Measurements from ENCODE around the gene ARHGEF9.
"Not testable (repeated sequence)": the region's sequence is repeated elsewhere in the genome, so short reads cannot be mapped to it uniquely, and the experiment has no call there.

ARHGEF9 gene

DNA sequence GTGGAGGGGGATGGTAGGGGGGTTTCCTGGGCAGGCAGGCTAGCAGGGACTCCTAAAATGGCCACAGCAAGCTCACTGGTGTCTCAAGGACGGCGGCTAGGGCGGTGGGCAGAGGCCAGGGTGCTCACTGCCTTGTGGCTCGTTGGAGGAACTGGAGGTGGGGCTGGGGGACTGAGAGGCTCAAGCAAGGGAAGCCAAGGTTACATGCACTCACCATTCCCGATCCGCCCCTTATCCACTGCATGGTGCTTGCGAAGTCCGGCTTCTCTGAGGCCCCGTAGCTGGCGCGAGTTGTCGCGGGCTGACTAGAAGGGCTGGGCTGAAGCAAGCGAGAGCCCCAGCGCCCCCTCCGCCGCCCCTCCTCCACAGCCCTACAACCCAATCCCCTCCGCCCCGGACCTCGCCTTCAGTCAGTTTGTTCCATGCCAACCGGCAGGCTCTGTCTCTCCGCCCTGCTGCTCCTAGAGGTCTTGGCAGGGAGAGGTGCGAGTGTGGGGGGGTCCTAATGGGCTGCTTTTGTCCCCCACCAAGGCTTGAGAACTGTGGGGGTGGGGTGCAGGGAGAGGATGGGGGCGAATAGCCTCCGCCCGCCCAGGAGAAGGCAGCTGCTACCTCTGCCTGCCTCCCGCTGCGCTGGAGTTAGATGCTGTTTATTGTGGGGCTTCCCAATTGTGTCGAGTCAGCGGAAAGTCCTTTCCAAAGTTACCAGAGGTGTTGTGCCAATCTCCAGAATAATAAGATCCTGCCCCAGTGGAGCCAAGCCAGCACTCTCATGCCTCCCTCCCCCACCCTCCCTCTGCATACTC is at the start of gene ARHGEF9:
TSS of gene ARHGEF9 (minus strand) at position 313 of the 806 bp plus-strand sequence. CDS start at position 244, 69 bp downstream.
- DNase-seq (ENCODE audit: low spot score): no peak

DNA sequence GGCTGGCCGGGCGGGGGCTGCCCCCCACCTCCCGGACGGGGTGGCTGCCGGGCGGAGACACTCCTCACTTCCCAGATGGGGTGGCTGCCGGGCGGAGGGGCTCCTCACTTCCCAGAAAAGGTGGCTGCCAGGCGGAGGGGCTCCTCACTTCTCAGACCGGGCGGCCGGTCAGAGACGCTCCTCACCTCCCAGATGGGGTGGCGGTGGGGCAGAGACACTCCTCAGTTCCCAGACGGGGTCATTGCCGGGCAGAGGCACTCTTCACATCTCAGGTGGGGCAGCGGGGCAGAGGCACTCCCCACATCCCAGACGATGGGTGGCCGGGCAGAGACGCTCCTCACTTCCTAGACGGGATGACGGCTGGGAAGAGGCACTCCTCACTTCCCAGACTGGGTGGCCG is 40.4 kb upstream of the ARHGEF9 start:
- DNase-seq (ENCODE audit: low spot score): not testable (repeated sequence)

DNA sequence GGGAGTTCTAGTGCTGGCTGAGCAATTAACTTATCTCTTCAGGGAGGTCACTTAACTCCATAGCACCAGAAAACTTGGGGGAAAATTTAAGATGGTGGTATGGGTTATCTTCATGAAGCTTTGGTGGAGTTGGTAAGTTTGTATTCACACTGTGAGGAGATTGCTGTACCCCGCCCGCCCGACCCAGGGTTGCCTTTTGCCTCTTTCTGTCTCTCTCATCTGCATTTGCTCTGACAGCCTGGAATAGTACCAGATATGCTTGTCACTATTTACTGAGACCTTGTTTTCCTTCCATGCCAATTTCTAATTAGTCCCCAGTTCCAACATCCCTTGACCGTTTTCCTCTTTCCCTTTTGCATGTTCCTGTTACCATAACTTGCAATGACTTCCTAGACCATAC is 33.1 kb upstream of the ARHGEF9 start:
- no peak for DNase-seq (ENCODE audit: low spot score)

DNA sequence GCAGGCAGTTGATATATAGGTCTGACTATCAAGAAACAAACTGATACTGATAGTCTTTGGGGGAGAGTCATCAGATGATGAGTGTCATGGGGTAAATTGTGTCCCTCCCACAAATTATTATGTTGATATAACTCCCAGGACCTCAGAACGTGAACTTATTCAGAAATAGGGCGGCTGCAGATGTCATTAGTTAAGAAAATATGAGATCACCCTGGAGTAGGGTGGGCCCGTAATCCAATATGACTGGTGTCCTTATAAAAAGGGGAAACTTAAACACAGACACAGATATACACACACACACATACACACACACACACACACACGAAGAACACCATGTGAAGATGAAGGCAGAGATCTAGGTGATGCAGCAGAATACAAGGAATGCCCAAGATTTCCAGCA is 32.7 kb upstream of the ARHGEF9 start:
- no peak for DNase-seq (ENCODE audit: low spot score)

DNA sequence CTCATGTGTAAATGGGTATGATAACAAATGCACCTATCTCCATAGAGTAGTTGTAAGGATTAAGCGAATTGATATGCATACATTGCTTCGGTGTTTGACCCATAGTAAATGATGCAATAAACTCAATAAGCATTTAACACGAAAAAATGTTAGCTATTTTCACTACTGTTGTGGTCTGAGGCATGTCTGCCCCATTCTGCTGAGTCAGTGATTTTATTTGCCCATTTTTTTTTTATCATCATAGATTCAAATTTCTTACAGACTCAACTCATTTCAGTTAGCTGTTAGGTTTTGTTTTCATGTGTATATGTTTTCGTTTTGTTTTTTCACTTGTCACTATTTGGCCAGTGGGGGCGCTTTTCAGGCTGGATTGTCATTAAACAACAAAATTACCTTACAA is 27.8 kb upstream of the ARHGEF9 start:
- DNase-seq (ENCODE audit: low spot score): no peak

DNA sequence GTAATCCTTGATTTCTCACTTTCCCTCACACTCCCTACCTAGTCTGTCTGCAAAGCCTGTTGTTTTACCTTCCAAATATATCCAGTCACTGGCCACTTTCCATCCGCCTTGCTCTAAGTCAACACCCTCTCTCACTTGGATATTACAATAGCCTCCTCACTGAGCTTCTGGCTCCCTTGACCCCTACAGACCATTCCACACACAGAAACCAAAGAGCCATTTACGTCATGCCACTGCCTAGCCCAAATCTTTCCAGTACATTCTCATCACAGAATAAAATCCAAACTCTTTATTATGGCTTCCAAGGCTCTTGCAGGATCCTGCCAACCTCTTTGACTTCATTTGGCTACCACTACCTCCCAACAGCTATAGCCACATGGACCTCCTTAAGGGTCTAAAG is 25.7 kb upstream of the ARHGEF9 start:
- DNase-seq (ENCODE audit: low spot score): no peak

DNA sequence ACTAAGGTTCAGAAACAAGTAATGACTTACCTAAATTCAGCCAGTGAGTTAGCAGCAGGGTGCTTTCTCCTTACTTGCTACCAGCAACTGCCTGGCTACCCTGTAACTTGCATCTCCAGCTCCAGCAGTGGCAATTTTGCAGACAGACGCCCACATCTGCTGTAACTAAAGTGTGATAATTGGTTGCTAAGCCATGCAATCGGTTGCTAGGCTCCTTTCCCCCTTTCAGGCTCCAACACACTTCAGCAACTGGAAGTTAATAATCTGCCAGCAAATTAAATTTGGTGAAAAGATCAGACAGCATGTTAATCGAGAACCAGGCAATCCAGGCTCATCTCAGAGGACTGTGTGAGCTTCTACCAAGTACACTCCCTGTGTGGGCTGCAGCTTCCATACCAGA is 24.2 kb upstream of the ARHGEF9 start:
- no peak for DNase-seq (ENCODE audit: low spot score)

DNA sequence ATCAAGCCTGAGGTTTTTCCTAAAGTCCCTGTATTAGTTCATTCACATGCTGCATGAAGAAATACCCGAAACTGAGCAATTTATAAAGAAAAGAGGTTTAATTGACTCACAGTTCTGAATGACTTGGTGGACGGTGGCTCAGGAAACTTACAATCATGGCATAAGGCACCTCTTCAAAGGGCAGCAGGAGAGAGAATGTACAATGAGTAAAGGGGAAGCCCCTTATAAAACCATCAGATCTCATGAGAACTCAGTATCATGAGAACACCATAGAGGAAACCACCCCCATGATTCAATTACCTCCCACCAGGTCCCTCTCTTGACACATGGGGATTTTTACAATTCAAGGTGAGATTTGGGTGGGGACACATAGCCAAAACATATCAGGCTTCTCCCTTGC is 10.4 kb upstream of the ARHGEF9 start:
- DNase-seq (ENCODE audit: low spot score): not testable (repeated sequence)

DNA sequence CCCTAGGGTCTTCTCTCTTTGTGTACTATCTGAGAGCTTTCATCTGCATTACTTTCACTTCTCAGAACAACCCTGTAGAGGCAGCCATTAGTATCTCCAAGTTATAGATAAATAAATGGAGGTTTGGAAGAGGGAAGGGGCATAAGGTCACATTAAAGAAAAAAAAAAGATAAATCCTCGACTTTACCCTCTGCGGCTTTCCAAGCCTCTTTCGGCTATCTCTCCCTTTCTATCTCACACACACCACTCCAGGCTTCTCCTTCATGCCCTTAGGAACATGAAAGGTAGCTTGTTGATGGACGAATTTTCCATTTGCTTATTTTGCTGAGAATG is 660 bp upstream of the ARHGEF9 start:
- no peak for DNase-seq (ENCODE audit: low spot score)

DNA sequence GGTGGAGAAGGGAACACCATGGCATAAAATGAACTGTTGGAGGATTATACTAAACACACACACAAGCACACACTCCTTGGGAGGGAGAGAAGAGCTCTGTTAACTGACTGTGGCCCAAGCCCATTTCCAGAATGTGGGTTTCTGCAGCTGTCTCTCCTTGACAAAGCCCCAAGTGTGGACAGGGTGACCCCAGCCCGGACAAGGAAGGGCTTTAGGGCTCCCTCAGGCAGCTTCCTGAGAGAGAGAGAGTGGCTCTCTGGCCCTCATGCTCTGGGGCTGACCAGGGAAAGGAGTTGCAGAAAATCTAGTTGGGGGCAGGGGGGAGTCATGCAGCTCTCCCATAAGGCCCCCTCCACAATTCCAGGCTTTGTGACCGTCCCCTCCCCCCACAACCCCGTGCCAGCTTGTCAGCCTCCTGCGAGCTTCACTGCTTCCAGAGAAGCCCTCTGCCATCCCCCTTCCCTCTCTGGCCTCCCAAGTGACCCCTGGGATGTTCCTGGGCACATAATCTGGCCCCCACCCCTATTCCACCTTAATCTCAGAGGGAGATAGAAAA is 590 bp downstream of the ARHGEF9 start:
- no peak for DNase-seq (ENCODE audit: low spot score)

DNA sequence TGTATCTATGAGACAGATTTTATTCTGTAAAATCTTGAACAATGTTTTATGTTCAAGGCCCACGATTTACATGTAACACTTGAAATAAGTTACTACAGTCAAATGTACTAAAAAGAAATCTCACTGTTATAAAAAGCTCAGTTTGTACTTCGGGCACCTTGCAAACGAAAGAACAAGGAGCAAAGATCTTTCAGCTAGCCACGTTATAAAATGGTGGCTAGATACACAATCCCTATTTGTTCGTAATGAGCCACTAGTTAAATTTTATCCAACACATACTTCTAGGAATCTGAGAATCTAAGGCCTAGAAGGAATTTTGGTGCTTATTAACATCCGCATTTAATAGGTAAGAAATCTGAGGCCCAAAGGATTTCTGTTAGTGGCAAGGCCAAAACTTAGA is 2.5 kb downstream of the ARHGEF9 start:
- no peak for DNase-seq (ENCODE audit: low spot score)

DNA sequence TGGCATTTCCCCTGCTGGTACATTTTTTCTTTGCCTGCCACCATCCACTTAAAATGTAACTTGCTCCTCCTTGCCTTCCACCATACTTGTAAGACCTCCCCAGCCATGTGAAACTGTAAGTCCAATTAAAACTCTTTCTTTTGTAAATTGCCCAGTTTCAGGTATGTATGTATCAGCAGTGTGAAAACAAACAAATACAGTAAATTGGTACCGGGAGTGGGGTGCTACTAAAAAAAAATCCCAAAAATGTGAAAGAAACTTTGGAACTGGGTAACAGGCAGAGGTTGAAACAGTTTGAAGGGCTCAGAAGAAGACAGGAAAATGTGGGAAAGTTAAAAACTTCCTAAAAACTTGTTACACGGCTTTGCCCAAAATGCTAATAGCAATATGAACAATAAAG is 16.3 kb downstream of the ARHGEF9 start:
- DNase-seq (ENCODE audit: low spot score): no peak

DNA sequence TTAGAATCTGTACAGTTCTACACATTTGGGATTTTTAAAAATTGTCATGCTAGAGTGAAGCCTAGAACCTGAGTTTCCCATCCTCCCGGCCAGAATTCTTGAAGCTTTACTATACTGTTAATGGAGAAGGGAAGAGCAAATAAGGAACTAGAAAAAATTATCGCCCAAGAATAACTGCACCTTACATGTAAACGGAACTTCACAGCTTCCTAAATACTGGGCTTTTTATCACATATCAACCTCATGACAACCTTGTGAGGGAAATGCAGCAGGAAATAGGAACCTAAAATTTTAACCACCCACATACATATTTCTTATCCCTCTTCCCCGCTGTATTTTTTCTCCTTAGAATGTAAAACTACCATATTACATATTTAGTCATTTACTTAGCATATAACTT is 19.3 kb downstream of the ARHGEF9 start:
- DNase-seq (ENCODE audit: low spot score): no peak

DNA sequence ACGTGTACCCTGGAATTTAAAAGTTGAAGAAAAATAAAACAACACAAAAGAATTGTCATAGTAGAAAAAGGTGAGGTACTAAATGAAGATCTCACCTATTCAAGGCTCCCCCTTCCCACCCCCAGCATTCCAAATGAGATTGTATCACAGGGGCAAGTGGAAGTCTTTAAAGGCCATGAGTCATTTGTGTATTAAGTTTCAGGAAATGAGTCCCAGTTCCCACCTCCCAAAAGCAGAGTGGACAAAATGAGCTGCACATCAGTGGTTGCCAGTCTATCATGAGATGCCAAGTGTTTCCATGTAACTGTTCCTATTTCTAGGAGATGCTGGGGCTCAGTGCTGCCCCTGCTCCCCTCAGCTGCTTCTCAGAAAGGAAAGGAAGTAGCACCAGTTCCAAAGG is 20.1 kb downstream of the ARHGEF9 start:
- no peak for DNase-seq (ENCODE audit: low spot score)

DNA sequence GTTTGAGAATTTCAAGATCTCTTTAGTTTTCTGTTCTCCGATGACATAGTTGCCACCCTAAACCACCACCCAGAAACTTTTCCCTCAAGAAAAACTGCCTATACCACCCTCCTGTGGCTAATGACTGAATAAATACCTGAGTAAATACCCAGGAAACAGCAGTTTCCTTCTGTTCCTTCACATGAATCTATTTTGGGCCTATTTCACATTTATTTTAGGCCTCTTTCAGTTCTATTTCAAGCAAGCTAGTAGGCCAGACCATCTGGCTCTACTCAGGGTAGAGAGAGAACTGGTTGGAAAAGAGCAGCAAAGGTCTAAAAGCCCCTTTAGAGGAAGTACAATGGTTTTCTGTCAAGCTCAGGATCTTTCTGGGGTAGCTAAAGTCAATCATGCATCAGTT is 23.4 kb downstream of the ARHGEF9 start:
- no peak for DNase-seq (ENCODE audit: low spot score)

DNA sequence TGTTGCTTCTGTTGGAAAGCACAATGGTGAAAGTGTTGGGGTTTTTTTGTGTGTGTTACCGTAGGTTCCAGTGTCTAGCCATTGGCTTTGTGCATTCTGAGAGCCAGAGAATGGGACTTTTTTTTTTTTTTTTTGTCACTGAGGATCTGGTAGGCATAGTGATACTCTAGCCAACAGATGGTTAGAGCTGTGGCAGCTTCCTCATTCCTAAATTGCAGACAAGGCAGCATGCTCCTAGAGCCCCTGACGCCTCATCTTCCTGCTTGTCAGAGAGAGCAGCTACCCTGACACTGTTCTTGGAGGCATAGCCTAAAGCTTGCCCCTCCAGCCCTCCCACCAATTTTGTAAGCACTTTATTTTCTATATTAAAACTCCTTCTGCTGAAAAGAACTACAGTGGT is 27.0 kb downstream of the ARHGEF9 start:
- no peak for DNase-seq (ENCODE audit: low spot score)

DNA sequence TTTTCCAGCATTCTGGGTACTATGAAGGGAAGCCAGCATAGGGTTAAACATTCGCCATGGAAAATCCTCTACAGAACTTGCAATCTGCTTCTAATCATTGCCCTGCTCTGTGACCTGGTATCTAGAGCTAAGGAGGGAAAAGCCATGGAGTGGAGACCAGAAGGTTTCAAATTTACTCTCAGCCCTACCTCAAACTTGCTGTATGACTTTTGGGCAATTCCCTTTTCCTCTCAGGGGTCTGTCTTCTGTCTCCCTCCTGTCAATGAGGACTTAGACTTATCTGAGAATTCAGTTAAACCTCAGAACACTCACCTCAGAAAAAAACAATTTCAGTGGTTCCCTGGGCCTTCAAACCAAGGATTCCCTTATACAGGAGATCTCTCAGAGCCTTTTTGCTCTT is 29.1 kb downstream of the ARHGEF9 start:
- no peak for DNase-seq (ENCODE audit: low spot score)

DNA sequence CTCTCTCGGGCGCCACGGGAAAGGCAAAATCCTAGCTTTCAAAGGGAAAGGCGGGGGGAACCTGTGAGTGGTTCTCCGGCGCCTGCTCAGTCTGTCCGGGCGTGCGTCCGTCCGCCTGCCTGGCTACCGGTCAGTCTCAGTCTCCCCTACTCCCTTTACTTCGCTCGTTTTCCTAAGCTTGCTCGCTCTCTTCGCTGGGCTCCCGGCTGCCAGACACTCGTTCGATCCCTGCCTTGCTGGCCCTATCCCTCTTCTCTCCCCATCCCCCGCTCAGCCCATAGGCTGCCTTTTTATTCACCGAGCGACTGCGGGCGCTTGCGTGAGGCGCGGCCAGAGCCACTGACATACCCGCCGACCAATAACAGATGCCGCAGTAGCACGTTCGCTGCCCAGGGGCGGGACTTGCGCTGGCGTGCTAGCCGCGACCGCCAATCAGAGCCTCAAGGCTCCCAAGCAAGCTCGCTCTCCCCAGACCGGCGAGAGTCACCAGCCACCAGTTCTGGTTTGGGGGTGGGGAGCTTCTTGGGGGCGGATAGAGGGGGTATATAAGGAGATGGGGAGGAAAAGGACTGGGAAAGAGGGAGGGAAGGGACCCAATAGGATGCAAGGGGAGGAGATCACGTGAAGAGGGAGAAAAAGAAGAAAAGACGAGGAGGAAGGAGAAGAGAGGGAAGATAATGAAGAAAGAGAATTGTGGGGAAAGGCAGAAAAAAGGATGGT is 30.0 kb downstream of the ARHGEF9 start:
- DNase-seq (ENCODE audit: low spot score): no peak

DNA sequence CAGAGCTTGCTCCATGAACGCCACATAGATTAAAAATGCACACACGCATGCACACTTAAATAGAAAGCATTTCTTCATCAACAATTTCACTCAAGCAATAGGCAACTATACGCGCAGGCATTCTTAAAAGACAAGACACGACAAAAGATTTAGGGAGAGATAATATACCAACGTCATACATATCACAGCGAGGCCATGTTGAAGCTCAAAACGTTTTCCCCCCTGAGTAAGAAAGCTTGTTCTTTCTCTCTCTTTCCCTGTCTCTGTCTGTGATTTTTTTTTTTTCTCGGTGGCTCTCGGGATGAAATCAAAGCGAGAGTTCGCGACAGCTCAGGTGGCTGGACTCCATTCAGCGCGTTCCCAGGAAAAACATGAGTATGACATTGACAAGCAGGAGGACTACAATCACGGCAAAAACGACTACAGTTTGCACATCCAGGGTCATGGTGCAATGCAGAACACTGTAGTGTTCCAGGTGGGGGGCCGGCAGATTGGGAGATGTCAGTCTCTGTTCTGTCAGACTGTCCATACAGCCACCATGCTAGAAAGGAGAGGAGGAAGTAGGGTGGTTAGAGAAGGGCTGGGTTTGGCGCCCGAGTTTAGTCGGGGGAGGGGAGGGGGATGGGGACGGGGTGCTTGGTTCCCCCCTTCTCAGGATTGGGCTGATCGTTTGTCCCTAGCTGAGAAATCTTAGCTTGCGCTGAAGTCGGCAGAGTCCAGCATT is 30.7 kb downstream of the ARHGEF9 start:
- no peak for DNase-seq (ENCODE audit: low spot score)

DNA sequence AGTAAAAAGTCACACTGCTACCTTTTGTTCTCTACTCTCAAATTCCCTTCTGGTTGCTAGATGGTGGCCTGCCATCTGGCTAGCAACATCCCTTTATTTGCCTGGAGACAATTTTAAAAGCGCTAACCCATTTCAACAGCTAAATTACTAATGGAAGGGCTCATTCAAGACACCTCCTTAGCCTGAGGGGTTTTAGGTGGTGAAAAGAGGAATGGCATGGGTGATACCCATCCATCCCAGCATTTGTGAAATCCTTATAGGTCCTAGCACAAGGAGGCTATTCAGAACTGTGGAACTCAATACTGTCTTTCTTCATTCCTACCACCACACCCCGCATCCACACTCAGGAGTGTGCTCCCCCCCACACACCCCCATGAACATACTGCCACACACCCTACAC is 33.5 kb downstream of the ARHGEF9 start:
- no peak for DNase-seq (ENCODE audit: low spot score)

DNA sequence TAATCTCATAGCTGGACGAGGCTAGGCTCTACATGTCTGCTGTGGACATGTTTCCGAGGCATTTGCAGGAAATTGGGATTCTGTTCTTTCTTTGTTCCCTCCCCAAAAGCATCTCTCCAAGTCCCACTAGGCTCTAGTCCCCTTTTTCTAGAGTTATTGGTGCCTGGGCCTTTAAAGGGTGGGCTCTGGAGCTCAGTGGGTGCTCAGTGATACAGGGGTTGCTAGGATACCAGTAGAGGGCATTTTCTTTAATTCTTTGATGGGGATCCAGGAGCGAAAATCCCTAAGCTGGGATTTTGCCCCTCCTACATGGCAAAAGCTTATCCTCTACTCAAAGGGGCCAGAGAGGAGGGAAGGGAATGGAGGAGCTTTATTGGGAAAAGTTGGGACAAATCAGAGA is 34.2 kb downstream of the ARHGEF9 start:
- DNase-seq (ENCODE audit: low spot score): no peak

DNA sequence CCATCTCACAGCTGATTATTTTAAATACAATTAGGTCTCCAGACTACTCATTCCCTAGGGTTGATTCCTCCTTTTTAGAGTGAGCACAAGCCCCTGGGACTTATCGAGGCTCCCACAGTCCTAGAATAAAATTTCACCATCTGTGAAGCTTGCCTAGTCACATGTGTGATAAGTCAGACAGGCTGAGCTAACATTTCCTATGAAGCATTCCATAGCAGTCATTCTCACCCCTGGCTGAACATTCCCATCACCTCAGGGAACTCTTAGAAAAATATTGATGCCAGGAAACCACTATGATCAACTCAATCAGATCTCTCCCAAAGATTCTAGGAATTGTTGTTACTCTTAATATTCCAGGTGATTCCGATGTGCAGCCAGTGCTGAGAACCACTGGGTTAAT is 37.7 kb downstream of the ARHGEF9 start:
- DNase-seq (ENCODE audit: low spot score): no peak

DNA sequence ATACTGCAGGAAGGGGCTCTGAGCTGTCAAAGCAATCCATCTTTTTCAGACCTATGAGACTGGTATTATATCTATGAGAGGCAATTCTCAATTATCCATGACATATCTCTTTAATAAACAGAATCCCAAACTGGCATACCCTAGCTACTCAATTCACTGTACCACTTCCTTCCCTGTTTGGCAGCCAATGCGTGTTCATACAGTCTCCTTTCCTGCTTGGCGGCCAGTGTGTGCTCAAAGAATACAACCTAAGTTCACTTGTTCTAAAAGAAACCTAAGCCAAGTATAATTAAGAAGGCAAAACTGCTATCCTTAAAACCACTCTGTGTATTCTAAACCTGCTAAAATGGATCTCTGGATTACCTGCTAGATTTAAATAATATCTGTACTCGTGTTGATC is 38.3 kb downstream of the ARHGEF9 start:
- DNase-seq (ENCODE audit: low spot score): no peak
